ENCODE measurements around the gene EHBP1L1. TPM values are rescaled to one million over a fixed set of nuclear protein-coding genes. Genes with fewer than 3 reads are reported as not detected.

The EHBP1L1 gene
- total and polyA plus RNA-seq, 2 of the 13 experiments (the other 11 are each of a cell fraction or from before 2014, with no cell fraction given), result 8.3 to 10.6 TPM

GRCh38 chr11:65585396-65586246 is 9.8 kb downstream of the EHBP1L1 start (continued):
- TF ChIP-seq KDM6A (CRISPR knock-in tag; IDR thresholded peaks at IDR 0.05; ENCODE audit: low read depth), result no peak
- TF ChIP-seq ZNF878 (CRISPR knock-in tag; IDR thresholded peaks at IDR 0.05), result no peak
- TF ChIP-seq THYN1 (CRISPR knock-in tag; IDR thresholded peaks at IDR 0.05; ENCODE audit: borderline replicate concordance, low read depth), result no peak

GRCh38 chr11:65586247-65586630 is 10.4 kb downstream of the EHBP1L1 start:
- intact Hi-C loops (cut with micrococcal nuclease; ENCODE audit: unreplicated experiment) (no loop called here), in situ Hi-C loops (cut with HindIII; ENCODE audit: extremely low pct_ligation_motif_present, low pct_unique_long_range_greater_than_20kb) (loop anchor here (5.0 kb wide), 1 partner anchor 44 kb away; no protein-coding TSS in a partner anchor)
- DNase-seq (ENCODE audit: low spot score), result no peak
- BruUV-seq (replicated peaks), result no TSS peak
- Histone ChIP-seq H3K9ac (ENCODE audit: insufficient read depth, low read depth, low read length) (no peak overlapping the region), H3K4me3 (replicated peaks in 1 of 3; ENCODE audit: insufficient read depth in 1 of 3, low read depth in 2 of 3, low read length in 3 of 3) (no peak overlapping the region), H2AFZ (ENCODE audit: low read length) (no peak overlapping the region), H3K27ac (ENCODE audit: extremely low read length, insufficient read depth, low read length) (no peak overlapping the region), H3K27me3 (ENCODE audit: control insufficient read depth in 1 of 2, insufficient read depth in 2 of 2, low read length in 2 of 2) (no peaks in the 10 kb centered on the region), H3K4me2 (ENCODE audit: low read depth, low read length) (no peak overlapping the region), H4K20me1 (ENCODE audit: insufficient read depth, low read length) (no peaks in the 10 kb centered on the region), H3K4me1 (ENCODE audit: insufficient read depth, low read length) (peaks cover 33% of the 10 kb centered on the region), H3K9me3 (ENCODE audit: low read length) (no peaks in the 10 kb centered on the region), H3K79me2 (ENCODE audit: insufficient read depth, low read length) (no peaks in the 10 kb centered on the region), H3K36me3 (replicated peaks in 1 of 2; ENCODE audit: control insufficient read depth in 1 of 2, insufficient read depth in 2 of 2, low read length in 2 of 2) (no peaks in the 10 kb centered on the region)
- POLR2A ChIA-PET, result interaction anchor here (1.3 to 2.1 kb wide), 3 partner anchors 9 to 11 kb away, joined by 3 to 6 read pairs (median 4); partner anchors contain the start of gene KCNK7
- CTCF ChIA-PET (ENCODE audit: low intra/inter-chr PET ratio, low total read pairs), result no interaction called here
- no peak for FAIRE-seq
- no peak for ATAC-seq
- 96% methylated on average over 4 of the region's 4 CpGs for WGBS (ENCODE audit: low lambda C conversion rate)
- TF ChIP-seq ZSCAN5A (CRISPR knock-in tag; IDR thresholded peaks at IDR 0.05; ENCODE audit: borderline replicate concordance) (no peak), PLRG1 (conservative IDR thresholded peaks at IDR 0.05) (no peak), GMEB2 (CRISPR knock-in tag; IDR thresholded peaks at IDR 0.05; ENCODE audit: low read depth) (no peak), DNMT3B (CRISPR knock-in tag; conservative IDR thresholded peaks at IDR 0.05) (no peak), NFATC3 (CRISPR knock-in tag; IDR thresholded peaks at IDR 0.05) (no peak), ZNF235 (CRISPR knock-in tag; IDR thresholded peaks at IDR 0.05; ENCODE audit: borderline replicate concordance) (no peak), SUZ12 (IDR thresholded peaks at IDR 0.05; ENCODE audit: low read depth, low read length) (no peak), RFX3 (CRISPR knock-in tag; IDR thresholded peaks at IDR 0.05) (no peak), FOXC1 (CRISPR knock-in tag; IDR thresholded peaks at IDR 0.05; ENCODE audit: borderline replicate concordance) (no peak), ZFP36L1 (CRISPR knock-in tag; IDR thresholded peaks at IDR 0.05) (no peak), THYN1 (CRISPR knock-in tag; IDR thresholded peaks at IDR 0.05; ENCODE audit: borderline replicate concordance, low read depth) (no peak), TBX2 (CRISPR knock-in tag; IDR thresholded peaks at IDR 0.05; ENCODE audit: borderline replicate concordance) (no peak), EHMT2 (IDR thresholded peaks at IDR 0.05; ENCODE audit: borderline replicate concordance, low read depth, low read length) (no peak)

Measured in HepG2 (cell line).